ENCODE data around the gene RABEP1.

The RABEP1 gene

DNA sequence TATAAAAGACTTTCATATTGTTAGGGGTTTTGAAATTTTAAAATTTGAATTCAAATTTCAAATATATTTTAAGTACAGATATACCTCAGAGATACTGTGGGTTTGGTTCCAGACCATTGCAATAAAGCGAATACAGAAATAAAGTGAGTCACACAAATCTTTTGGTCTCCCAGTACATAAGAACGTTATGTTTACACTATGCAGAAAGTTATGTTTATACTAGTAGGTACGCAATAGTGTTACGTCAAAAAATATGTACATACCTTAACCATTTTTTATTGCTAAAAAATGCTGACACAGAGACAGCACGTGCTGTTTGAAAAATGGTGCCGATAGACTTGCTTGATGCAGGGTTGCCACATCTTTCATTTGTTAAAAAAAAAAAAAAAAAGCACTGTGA lies 117.7 kb downstream of the RABEP1 start:
- Histone ChIP-seq H3K4me1 (ENCODE audit: control insufficient read depth, insufficient read depth, low read length, poor library complexity, severe bottlenecking) (no peaks in the 10 kb centered on the region), H3K27ac (ENCODE audit: low read depth, low read length, severe bottlenecking) (no peak overlapping the region), H3K9me3 (ENCODE audit: control insufficient read depth, low read length) (no peaks in the 10 kb centered on the region), H3K4me3 (ENCODE audit: extremely low read depth, insufficient read depth, low read length, poor library complexity, severe bottlenecking) (no peak overlapping the region), H3K36me3 (ENCODE audit: control insufficient read depth, insufficient read depth, low read length) (peaks cover 78% of the 10 kb centered on the region)
- 83% methylated on average over 1 of the region's 6 CpGs; no CpG with 5 or more reads in 1 of the 2 experiments for WGBS, 2 experiments (ENCODE audit: insufficient coverage in 2 of 2)

DNA sequence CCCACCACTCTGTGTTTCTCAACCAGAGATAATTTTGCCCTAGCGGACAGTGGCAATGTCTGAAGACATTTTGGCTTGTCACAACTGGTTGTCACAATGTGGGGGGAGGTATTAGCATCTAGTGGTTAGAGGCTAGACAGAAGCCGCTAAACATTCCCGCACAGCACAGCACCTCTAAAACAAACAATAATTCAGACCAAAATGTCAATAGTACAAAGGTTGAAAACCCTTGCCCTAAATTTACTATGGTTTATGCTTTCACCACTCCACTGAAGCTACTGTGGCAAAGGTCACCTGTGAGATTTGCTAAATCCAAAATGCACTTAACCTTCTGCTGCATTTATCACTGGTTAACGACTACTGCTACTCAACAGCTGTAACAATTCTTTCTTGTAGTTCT lies 123.3 kb downstream of the RABEP1 start:
- Histone ChIP-seq H3K4me1 (ENCODE audit: control insufficient read depth, insufficient read depth, low read length, poor library complexity, severe bottlenecking) (no peaks in the 10 kb centered on the region), H3K9me3 (ENCODE audit: control insufficient read depth, low read length) (no peaks in the 10 kb centered on the region), H3K27ac (ENCODE audit: low read depth, low read length, severe bottlenecking) (no peak overlapping the region), H3K4me3 (ENCODE audit: extremely low read depth, insufficient read depth, low read length, poor library complexity, severe bottlenecking) (no peak overlapping the region), H3K36me3 (ENCODE audit: control insufficient read depth, insufficient read depth, low read length) (peaks cover 93% of the 10 kb centered on the region)
- WGBS, 2 experiments (ENCODE audit: insufficient coverage in 2 of 2): 100% methylated on average over 1 to 2 of the region's 4 CpGs

DNA sequence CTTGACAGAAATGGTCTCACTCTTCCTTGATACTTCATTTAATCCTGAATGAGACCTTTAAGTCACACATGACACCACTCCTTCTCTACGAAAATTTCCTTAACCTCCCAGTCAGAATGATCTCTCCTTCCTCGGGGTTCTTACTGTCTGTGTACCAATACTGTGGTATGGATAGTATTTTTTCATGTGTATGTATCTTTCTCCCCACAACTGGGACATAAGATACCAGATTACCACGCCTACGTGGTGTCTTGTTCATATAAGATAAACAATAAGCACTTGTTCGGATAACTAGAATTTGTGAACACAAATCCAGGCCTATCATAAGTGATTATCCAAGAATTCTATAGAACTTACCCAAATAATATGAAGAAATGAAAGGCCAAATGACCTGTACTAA lies 126.1 kb downstream of the RABEP1 start:
- no peak overlapping the region for H3K27ac ChIP-seq (ENCODE audit: low read depth, low read length, severe bottlenecking)
- WGBS, 2 experiments (ENCODE audit: insufficient coverage in 2 of 2): 67% methylated on average over 3 of the region's 5 CpGs; no CpG with 5 or more reads in 1 of the 2 experiments
- H3K9me3 ChIP-seq (ENCODE audit: control insufficient read depth, low read length): no peaks in the 10 kb centered on the region
- peaks cover 93% of the 10 kb centered on the region for H3K36me3 ChIP-seq (ENCODE audit: control insufficient read depth, insufficient read depth, low read length)
- no peak overlapping the region for H3K4me3 ChIP-seq (ENCODE audit: extremely low read depth, insufficient read depth, low read length, poor library complexity, severe bottlenecking)
- H3K4me1 ChIP-seq (ENCODE audit: control insufficient read depth, insufficient read depth, low read length, poor library complexity, severe bottlenecking): no peaks in the 10 kb centered on the region

DNA sequence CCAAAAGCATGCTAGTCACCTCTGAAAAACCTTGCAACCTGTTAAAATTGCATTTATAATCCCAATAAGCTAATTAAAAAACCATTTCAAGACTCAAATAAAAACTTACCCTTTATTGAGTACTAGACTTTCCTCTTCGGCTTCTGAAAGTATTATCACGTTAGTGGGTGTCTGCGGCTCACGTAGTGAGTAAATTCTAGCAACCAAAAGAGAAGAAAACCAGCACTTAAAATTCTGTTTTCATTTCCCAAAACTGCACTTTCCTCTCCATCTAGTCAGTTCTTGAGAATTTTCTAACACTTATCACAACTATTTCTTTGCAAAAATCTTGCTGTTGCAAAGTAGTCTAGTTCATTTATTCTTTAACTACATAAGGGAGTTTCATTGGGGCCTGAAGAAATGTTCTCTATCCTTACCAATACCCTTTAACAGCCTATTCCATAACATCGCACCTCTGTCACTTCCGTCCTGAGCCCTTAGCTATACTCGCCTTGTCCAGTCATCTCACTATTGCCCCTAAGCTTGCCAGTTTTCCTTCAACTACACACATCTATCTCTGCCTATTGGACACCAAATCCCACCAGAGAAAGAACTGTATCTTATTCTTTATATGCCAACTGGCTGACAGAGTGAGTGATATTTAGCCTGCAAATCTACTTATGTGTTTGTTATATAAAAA lies 128.6 kb downstream of the RABEP1 start:
- Histone ChIP-seq H3K27ac (ENCODE audit: low read depth, low read length, severe bottlenecking) (no peak overlapping the region), H3K4me3 (ENCODE audit: extremely low read depth, insufficient read depth, low read length, poor library complexity, severe bottlenecking) (no peak overlapping the region), H3K36me3 (ENCODE audit: control insufficient read depth, insufficient read depth, low read length) (peaks cover 92% of the 10 kb centered on the region), H3K9me3 (ENCODE audit: control insufficient read depth, low read length) (no peaks in the 10 kb centered on the region), H3K4me1 (ENCODE audit: control insufficient read depth, insufficient read depth, low read length, poor library complexity, severe bottlenecking) (peaks cover 3% of the 10 kb centered on the region)
- 97% methylated on average over 7 of the region's 7 CpGs for WGBS, 2 experiments (ENCODE audit: insufficient coverage in 2 of 2)

DNA sequence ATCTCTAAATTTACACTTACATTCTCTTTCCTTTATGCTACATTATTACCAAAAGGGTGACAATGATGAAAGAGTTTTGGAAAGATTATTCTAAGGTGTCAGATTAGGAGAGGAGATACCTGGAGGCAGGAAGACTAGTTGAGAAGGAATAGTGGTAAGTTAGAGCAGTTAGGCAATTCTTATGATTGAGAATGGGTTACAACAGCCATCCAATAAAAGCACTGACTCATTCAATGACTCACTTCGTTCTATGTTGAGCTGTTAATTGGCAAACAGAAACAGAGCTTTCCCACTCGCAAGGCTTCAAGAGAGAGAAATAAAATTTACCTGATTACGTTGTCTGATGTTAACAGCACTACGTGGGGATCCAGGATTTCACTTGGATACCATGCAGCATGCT lies 131.6 kb downstream of the RABEP1 start:
- Histone ChIP-seq H3K4me3 (ENCODE audit: extremely low read depth, insufficient read depth, low read length, poor library complexity, severe bottlenecking) (no peak overlapping the region), H3K9me3 (ENCODE audit: control insufficient read depth, low read length) (no peaks in the 10 kb centered on the region), H3K4me1 (ENCODE audit: control insufficient read depth, insufficient read depth, low read length, poor library complexity, severe bottlenecking) (peaks cover 7% of the 10 kb centered on the region), H3K27ac (ENCODE audit: low read depth, low read length, severe bottlenecking) (no peak overlapping the region), H3K36me3 (ENCODE audit: control insufficient read depth, insufficient read depth, low read length) (peaks cover 79% of the 10 kb centered on the region)
- 93 to 97% methylated on average over 4 of the region's 4 CpGs for WGBS, 2 experiments (ENCODE audit: insufficient coverage in 2 of 2)

DNA sequence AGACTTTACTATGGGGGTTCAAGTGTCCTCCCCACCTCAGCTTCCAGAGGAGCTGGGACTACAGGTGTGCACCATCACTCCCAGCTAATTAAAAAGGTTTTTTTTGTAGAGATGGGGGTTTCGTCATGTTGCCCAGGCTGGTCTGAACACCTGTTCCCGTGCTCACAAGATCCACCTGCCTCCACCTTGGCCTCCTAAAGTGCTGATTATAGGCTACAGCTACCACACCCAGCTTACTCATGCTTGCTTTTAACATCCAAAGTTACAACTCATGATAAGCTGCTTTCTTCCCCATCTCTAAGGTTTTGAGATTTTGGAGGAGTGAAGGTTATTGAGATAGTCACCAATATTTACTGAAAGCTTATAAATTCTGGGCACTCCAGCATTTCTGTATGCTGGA lies 134.8 kb downstream of the RABEP1 start:
- H3K9me3 ChIP-seq (ENCODE audit: control insufficient read depth, low read length): no peaks in the 10 kb centered on the region
- peaks cover 11% of the 10 kb centered on the region for H3K4me1 ChIP-seq (ENCODE audit: control insufficient read depth, insufficient read depth, low read length, poor library complexity, severe bottlenecking)
- peaks cover 61% of the 10 kb centered on the region for H3K36me3 ChIP-seq (ENCODE audit: control insufficient read depth, insufficient read depth, low read length)
- H3K4me3 ChIP-seq (ENCODE audit: extremely low read depth, insufficient read depth, low read length, poor library complexity, severe bottlenecking): no peak overlapping the region
- 92% methylated on average over 2 of the region's 2 CpGs; no CpG with 5 or more reads in 1 of the 2 experiments for WGBS, 2 experiments (ENCODE audit: insufficient coverage in 2 of 2)
- H3K27ac ChIP-seq (ENCODE audit: low read depth, low read length, severe bottlenecking): no peak overlapping the region

DNA sequence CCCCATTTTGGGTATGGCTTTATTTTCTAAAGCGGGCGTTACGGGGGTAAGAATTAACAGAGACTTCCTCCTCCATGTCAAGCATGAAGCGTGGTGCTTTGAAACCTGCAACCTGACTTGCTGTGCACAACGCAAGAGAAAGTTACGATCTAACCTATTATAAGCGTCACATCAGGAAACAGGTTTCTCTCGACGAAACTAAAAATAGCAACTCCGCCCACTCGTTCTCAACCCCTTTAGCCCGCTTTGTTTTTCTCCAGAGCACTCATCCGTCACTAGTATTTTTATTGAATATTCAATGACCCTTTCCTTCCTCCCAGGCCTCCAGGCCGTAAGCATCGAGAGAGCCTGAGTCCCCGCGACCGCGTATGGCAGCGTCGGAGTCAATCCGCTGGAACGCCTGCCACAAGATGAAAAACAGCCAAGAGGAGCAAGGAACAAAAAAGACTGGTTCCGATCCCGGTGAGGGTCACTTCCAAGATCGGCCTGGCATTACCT lies 136.8 kb downstream of the RABEP1 start:
- WGBS, 2 experiments (ENCODE audit: insufficient coverage in 2 of 2): 0 to 1% methylated on average over 15 to 26 of the region's 26 CpGs
- Histone ChIP-seq H3K36me3 (ENCODE audit: control insufficient read depth, insufficient read depth, low read length) (peaks cover 61% of the 10 kb centered on the region), H3K27ac (ENCODE audit: low read depth, low read length, severe bottlenecking) (peak overlapping the region; percentile 83)

DNA sequence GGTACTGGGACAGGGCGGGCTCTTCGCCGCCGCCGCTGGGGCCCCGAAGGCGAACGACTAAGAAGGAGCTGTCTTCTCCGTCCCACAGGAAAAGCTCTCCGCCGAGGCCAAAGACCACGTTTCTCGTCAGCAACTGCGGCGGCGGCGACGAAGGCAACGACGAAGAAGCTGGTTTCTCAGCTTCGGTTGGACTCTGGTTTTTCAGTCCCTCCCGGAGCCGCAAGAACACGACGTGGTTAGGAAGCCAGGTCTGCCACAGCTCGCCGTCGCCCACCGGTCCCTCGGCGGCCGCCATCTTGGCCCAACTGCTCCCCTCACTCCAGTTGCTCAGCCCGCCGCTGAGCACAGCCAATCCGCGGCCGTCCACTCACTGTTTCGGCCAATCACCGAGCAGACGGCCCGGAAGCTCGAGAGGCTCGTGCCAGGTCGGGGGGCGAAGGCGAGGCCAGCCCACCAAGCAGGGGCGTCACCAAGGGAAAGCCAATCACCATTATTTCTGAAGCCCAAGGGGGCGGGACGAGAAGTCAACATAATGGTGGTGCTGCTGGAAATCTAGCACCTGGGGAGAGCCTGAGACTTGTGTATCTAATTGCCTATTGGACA lies 137.4 kb downstream of the RABEP1 start, which contains the start of gene NUP88:
NUP88 (minus strand) TSS at position 307 of the 603 bp plus-strand sequence; CDS start at position 295, 12 bp downstream.
- Histone ChIP-seq H3K4me3 (ENCODE audit: extremely low read depth, insufficient read depth, low read length, poor library complexity, severe bottlenecking) (peak within 1 kb of the TSS; percentile 87), H3K27ac (ENCODE audit: low read depth, low read length, severe bottlenecking) (peak within 1 kb of the TSS; percentile 83), H3K4me1 (ENCODE audit: control insufficient read depth, insufficient read depth, low read length, poor library complexity, severe bottlenecking) (peaks cover 15% of the 10 kb centered on the region), H3K9me3 (ENCODE audit: control insufficient read depth, low read length) (no peaks in the 10 kb centered on the region), H3K36me3 (ENCODE audit: control insufficient read depth, insufficient read depth, low read length) (peaks cover 62% of the 10 kb centered on the region)
- 0% methylated on average over 40 to 48 of the region's 49 CpGs for WGBS, 2 experiments (ENCODE audit: insufficient coverage in 2 of 2)

More for the DNA sequence above, 136.8 kb downstream of the RABEP1 start:
- H3K4me1 ChIP-seq (ENCODE audit: control insufficient read depth, insufficient read depth, low read length, poor library complexity, severe bottlenecking): peaks cover 15% of the 10 kb centered on the region
- peak overlapping the region; percentile 87 for H3K4me3 ChIP-seq (ENCODE audit: extremely low read depth, insufficient read depth, low read length, poor library complexity, severe bottlenecking)
- no peaks in the 10 kb centered on the region for H3K9me3 ChIP-seq (ENCODE audit: control insufficient read depth, low read length)

DNA sequence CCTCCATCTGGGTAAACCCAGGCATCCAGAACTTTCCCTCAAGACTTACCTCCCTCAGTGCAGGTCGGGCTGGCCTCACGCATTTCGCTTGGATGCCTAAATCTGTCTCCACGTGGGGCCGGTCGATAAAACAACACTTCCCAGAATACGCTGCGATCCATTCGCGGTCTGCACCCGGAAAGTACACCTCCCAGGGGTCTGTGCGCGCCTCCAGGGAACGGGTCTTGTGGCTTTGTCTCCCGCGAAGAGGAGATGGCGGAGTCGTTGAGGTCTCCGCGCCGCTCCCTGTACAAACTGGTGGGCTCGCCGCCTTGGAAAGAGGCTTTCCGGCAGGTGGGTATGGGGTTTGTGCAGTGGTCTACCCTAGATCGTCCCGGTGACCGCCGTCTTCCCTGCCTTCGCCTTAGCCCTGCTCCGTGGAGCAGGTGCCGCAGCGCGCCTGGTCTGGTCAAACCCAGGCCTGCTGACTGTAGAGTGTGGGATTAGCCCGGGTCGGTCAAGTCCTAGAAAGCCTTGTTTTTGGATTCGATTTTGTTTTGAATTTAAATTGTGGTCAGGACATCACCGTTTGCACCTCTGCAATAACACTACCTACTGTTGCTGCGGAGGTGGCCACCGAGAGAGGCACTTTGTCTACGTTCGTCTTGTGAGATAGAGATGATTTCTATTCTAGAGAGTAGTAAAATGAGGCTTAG lies 138.0 kb downstream of the RABEP1 start, which contains the start of gene RPAIN:
RPAIN (plus strand) TSS at position 224 of the 695 bp plus-strand sequence; CDS start at position 253, 29 bp downstream.
- Histone ChIP-seq H3K27ac (ENCODE audit: low read depth, low read length, severe bottlenecking) (peak within 1 kb of the TSS; percentile 83), H3K36me3 (ENCODE audit: control insufficient read depth, insufficient read depth, low read length) (peaks cover 62% of the 10 kb centered on the region), H3K9me3 (ENCODE audit: control insufficient read depth, low read length) (no peaks in the 10 kb centered on the region), H3K4me3 (ENCODE audit: extremely low read depth, insufficient read depth, low read length, poor library complexity, severe bottlenecking) (peak within 1 kb of the TSS; percentile 87), H3K4me1 (ENCODE audit: control insufficient read depth, insufficient read depth, low read length, poor library complexity, severe bottlenecking) (peaks cover 12% of the 10 kb centered on the region)
- whole genome bisulfite sequencing, 2 experiments (ENCODE audit: insufficient coverage in 2 of 2): 0% methylated on average over 25 to 33 of the region's 41 CpGs

DNA sequence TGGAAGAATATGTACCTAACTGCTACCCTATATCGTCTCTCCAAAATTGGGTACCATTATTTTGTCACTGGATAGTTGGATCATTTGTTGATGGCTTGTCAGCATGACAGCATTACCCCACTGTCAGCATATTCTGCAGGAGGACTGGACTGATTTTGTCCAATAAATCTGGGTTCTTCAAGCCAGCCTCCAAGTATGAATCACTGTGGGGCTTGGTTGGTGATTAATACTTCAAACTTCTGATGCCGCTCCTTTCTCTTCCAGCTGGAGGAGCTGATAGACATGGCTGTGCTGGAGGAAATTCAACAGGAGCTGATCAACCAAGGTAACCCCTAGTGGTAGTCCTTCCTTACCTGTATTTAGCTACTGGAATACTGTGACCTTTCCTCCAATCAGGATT lies 140.4 kb downstream of the RABEP1 start:
- H3K36me3 ChIP-seq (ENCODE audit: control insufficient read depth, insufficient read depth, low read length): peaks cover 64% of the 10 kb centered on the region
- H3K4me3 ChIP-seq (ENCODE audit: extremely low read depth, insufficient read depth, low read length, poor library complexity, severe bottlenecking): no peak overlapping the region
- no peak overlapping the region for H3K27ac ChIP-seq (ENCODE audit: low read depth, low read length, severe bottlenecking)
- WGBS, 2 experiments (ENCODE audit: insufficient coverage in 2 of 2): 95% methylated on average over 2 of the region's 2 CpGs; no CpG with 5 or more reads in 1 of the 2 experiments
- H3K9me3 ChIP-seq (ENCODE audit: control insufficient read depth, low read length): no peaks in the 10 kb centered on the region
- peaks cover 12% of the 10 kb centered on the region for H3K4me1 ChIP-seq (ENCODE audit: control insufficient read depth, insufficient read depth, low read length, poor library complexity, severe bottlenecking)

Measured in mesodermal cell (in vitro differentiated cells).